Heart right ventricle (tissue), 16 donors: ENCODE measurements around the gene MYCN. TPM values are rescaled to one million over a fixed set of nuclear protein-coding genes. Genes with fewer than 3 reads are reported as not detected.
"Not testable (repeated sequence)": the region's sequence is repeated elsewhere in the genome, so short reads cannot be mapped to it uniquely, and the experiment has no call there.

Experiments
- ATAC-seq, 8 donors: fragments of 200-7000 bp; cut with Tn5 transposase; one replicate each; pipeline ENCODE4 v1.9.1; 2020; ENCODE audit warnings: mild to moderate bottlenecking in 8 of 8, moderate library complexity in 8 of 8, moderate number of reproducible peaks in 1 of 8
- DNase-seq, 2 donors: peaks; one replicate each; pipeline ENCODE4 v3.0.0-alpha.2; 2020
- H3K27ac ChIP-seq, 10 donors: fragments of 200-600 bp; sonication (generic) in 2 of 10; one replicate each; pipeline versions ENCODE4 v1.5.0 to v1.8.0; 2020 to 2022; ENCODE audit warnings: mild to moderate bottlenecking in 3 of 10
- H3K27me3 ChIP-seq, 7 donors: fragments of 200-600 bp; one replicate each; pipeline ENCODE4 v1.8.0; 2021 to 2022; ENCODE audit warnings: mild to moderate bottlenecking in 2 of 7
- H3K36me3 ChIP-seq, 9 donors: fragments of 200-600 bp; sonication (generic) in 1 of 9; one replicate each; pipeline versions ENCODE4 v1.5.0 to v1.8.0; 2020 to 2022; ENCODE audit warnings: mild to moderate bottlenecking in 2 of 9
- H3K4me1 ChIP-seq, 9 donors: fragments of 200-600 bp; sonication (generic) in 1 of 9; one replicate each; pipeline versions ENCODE4 v1.5.0 to v1.8.0; 2020 to 2022; ENCODE audit warnings: mild to moderate bottlenecking in 4 of 9
- H3K4me3 ChIP-seq, 10 donors: fragments of 200-600 bp; sonication (generic) in 2 of 10; one replicate each; pipeline versions ENCODE4 v1.5.0 to v1.8.0; 2020 to 2022; ENCODE audit warnings: mild to moderate bottlenecking in 7 of 10, moderate library complexity in 2 of 10
- H3K9me3 ChIP-seq, 11 donors: fragments of 200-600 bp in 10 of 11; sonication (generic) in 2 of 11; one replicate each; pipeline versions ENCODE4 v1.5.0 to v1.8.0; 2013 to 2022; ENCODE audit warnings: mild to moderate bottlenecking in 2 of 11, control low read depth in 1 of 11, moderate library complexity in 1 of 11
- CTCF ChIP-seq, 9 donors: fragments of 200-600 bp; sonication (generic) in 2 of 9; IDR thresholded peaks; one replicate each; pipeline versions ENCODE4 v1.5.0 to v1.8.0; 2021 to 2022; ENCODE audit warnings: antibody characterized with exemption in 9 of 9, mild to moderate bottlenecking in 5 of 9, moderate library complexity in 1 of 9
- WGBS, 2 donors: extraction: QIAGEN DNeasy Blood & Tissue Kit; methylation state at CpG; one replicate each; pipeline ENCODE4 v1.1.7; 2013; ENCODE audit warnings: inconsistent platforms in 1 of 2; 5-methylcytosine and 5-hydroxymethylcytosine counted together
- intact Hi-C, 10 donors: fragments of 100-400 bp; cut with DNase I; formaldehyde crosslinking; loops; one replicate each; pipeline versions ENCODE4 v1.11.1 to v1.14.2; 2022
- polyA plus RNA-seq, 2 donors: library from polyadenylated mRNA; stranded (reverse); fragments of 200-250 nt; gene quantifications; one replicate each; pipeline ENCODE4 v1.2.3, GENCODE V29; 2013
- total RNA-seq, 10 donors: library from RNA; stranded (reverse); fragmentation: NEBNext Ultra II Directional in 3 of 10; extraction: Animal tissue kit (Norgen Biotek cat#: 25700) in 3 of 10; gene quantifications; one replicate each; pipeline versions ENCODE4 v1.2.1 to v1.2.4, GENCODE V29; 2021 to 2023
- donor health status: Arrhythmogenic right ventricular cardiomyopathy.
- donor health status: ischemic (EF 13 %, LVEDD 7.1; RV severe dilation, severe dysfunction).
- donor health status: healthy with polysubstance abuse.
- donor health status: DM: no; HTN: yes; CAD: no.
- donor health status: DM: no; HTN: no; CAD: no.
- donor health status: ischemic (EF 25% LVEDD 6.9; RV normal size, moderate dysfunction).
- donor health status: ischemic (EF 25% LVEDD 5.7; RV mildly dilated, moderate dysfunction).
- donor health status: healthy.
- donor health status: DM: yes; HTN: yes; CAD: no.
- donor health status: Ischemic cardiomyopathy.
- donor health status: ischemic (EF 35%, LVEDD 5.7; RV mildly dilated, moderate dysfunction).
- donor health status: nonischemic (EF 11% LVEDD 7.7; RV severe dilation, severe dysfunction).
- donor health status: DM: yes; HTN: yes; CAD: no.
- donor health status: PGD.
- donor health status: ischemic (EF 29% LVEDD 5.4; RV normal size, mild dysfunction).
- donor health status: nonischemic (EF 23%, LVEDD 6.1; RV moderate dilation, normal function).

Gene MYCN
- total and polyA plus RNA-seq, 12 donors: 0.14 to 1.4 (median 0.52) TPM

GRCh38 chr2:15925819-15926218, 14.5 kb upstream of the MYCN start:
- no peak for ATAC-seq
- 77 to 79% methylated on average over 3 of the region's 3 CpGs for WGBS, 2 donors
- no peaks in the 10 kb centered on the region for H3K4me1 ChIP-seq
- H3K4me3 ChIP-seq: no peak overlapping the region
- no peaks in the 10 kb centered on the region for H3K36me3 ChIP-seq
- DNase-seq: no peak
- no peak overlapping the region for H3K27ac ChIP-seq
- intact Hi-C loops: no loop called here
- no peak for TF ChIP-seq CTCF (IDR thresholded peaks at IDR 0.05)
- H3K9me3 ChIP-seq: peaks cover 0 to 2% (median 0%) of the 10 kb centered on the region in 11 donors
- H3K27me3 ChIP-seq: peaks cover 0 to 1% (median 0%) of the 10 kb centered on the region in 7 donors

GRCh38 chr2:15926252-15926651, 14.1 kb upstream of the MYCN start:
- H3K36me3 ChIP-seq: no peaks in the 10 kb centered on the region
- no peak overlapping the region for H3K27ac ChIP-seq
- DNase-seq (no peak), ATAC-seq (no peak)
- no peak for TF ChIP-seq CTCF (IDR thresholded peaks at IDR 0.05)
- H3K4me1 ChIP-seq: no peaks in the 10 kb centered on the region
- intact Hi-C loops: no loop called here
- H3K9me3 ChIP-seq: peaks cover 0 to 4% (median 0%) of the 10 kb centered on the region in 11 donors
- no peaks in the 10 kb centered on the region for H3K27me3 ChIP-seq
- 92 to 98% methylated on average over 7 of the region's 7 CpGs for WGBS, 2 donors
- no peak overlapping the region for H3K4me3 ChIP-seq

GRCh38 chr2:15927551-15928218, 12.7 kb upstream of the MYCN start:
- no peaks in the 10 kb centered on the region for H3K36me3 ChIP-seq
- DNase-seq (no peak), ATAC-seq (no peak)
- no peaks in the 10 kb centered on the region for H3K4me1 ChIP-seq
- peaks cover 0 to 4% (median 0%) of the 10 kb centered on the region in 11 donors for H3K9me3 ChIP-seq
- H3K27ac ChIP-seq: no peak overlapping the region
- H3K27me3 ChIP-seq: no peaks in the 10 kb centered on the region
- intact Hi-C loops: no loop called here
- H3K4me3 ChIP-seq: no peak overlapping the region
- no peak for TF ChIP-seq CTCF (IDR thresholded peaks at IDR 0.05)
- WGBS, 2 donors: 89 to 92% methylated on average over 11 of the region's 11 CpGs

- H3K27me3 ChIP-seq, H3K9me3 ChIP-seq, ATAC-seq, intact Hi-C loops, H3K36me3 ChIP-seq, H3K27ac ChIP-seq, H3K4me3 ChIP-seq, DNase-seq, H3K4me1 ChIP-seq: not testable (repeated sequence)
- WGBS, 2 donors: 93 to 97% methylated on average over 3 of the region's 3 CpGs
Measured at GRCh38 chr2:15929008-15929407, 11.3 kb upstream of the MYCN start.

- Histone ChIP-seq H3K4me3 (no peak overlapping the region), H3K36me3 (no peaks in the 10 kb centered on the region), H3K27ac (no peak overlapping the region), H3K9me3 (peaks cover 0 to 4% (median 0%) of the 10 kb centered on the region in 11 donors), H3K27me3 (no peaks in the 10 kb centered on the region), H3K4me1 (no peaks in the 10 kb centered on the region)
- 93 to 96% methylated on average over 5 of the region's 5 CpGs for WGBS, 2 donors
- intact Hi-C loops: loop anchor here in 6 of 10 donors (10.0 kb wide), 5 partner anchors 295 to 825 kb away; no protein-coding TSS in a partner anchor
- ATAC-seq (no peak), DNase-seq (no peak)
- TF ChIP-seq CTCF (IDR thresholded peaks at IDR 0.05): no peak
Measured at GRCh38 chr2:15929861-15930260, 10.5 kb upstream of the MYCN start.
